GM18951 (cell line): ENCODE data around the gene PMFBP1.

Source experiments
- POLR2A ChIP-seq: IDR thresholded peaks from 4 replicates; pipeline ENCODE4 v1.6.1; 2011; ENCODE audit warnings: mild to moderate bottlenecking; ENCODE audit not compliant: insufficient read length, insufficient read depth; ENCODE audit errors: extremely low read depth
- in situ Hi-C: fragments of 300-500 bp; cut with MboI; formaldehyde crosslinking; loops from one replicate; pipeline ENCODE4 v1.12.0; 2022; ENCODE audit warnings: low sequenced_read_pairs, mixed read lengths, inconsistent platforms; ENCODE audit not compliant: unreplicated experiment

The PMFBP1 gene

GRCh38 chr16:72120026-72120425 lies 51.9 kb downstream of the PMFBP1 start:
- in situ Hi-C loops, result no loop called here
- no peak for TF ChIP-seq POLR2A

GRCh38 chr16:72113616-72113945 lies 58.4 kb downstream of the PMFBP1 start:
- TF ChIP-seq POLR2A, result no peak
- in situ Hi-C loops, result no loop called here

GRCh38 chr16:72112906-72113615 lies 58.9 kb downstream of the PMFBP1 start:
- no peak for TF ChIP-seq POLR2A
- in situ Hi-C loops, result no loop called here

- TF ChIP-seq POLR2A, result no peak
- in situ Hi-C loops, result no loop called here
Measured at GRCh38 chr16:72112452-72112792, 59.5 kb downstream of the PMFBP1 start.

GRCh38 chr16:72111657-72112451 lies 60.1 kb downstream of the PMFBP1 start:
- TF ChIP-seq POLR2A, result no peak

GRCh38 chr16:72110662-72111615 lies 61.0 kb downstream of the PMFBP1 start:
- in situ Hi-C loops, result no loop called here
- TF ChIP-seq POLR2A, result no peak

More at GRCh38 chr16:72111657-72112451, 60.1 kb downstream of the PMFBP1 start:
- in situ Hi-C loops, result no loop called here

- in situ Hi-C loops, result no loop called here
- TF ChIP-seq POLR2A, result no peak
Measured at GRCh38 chr16:72109966-72110530, 61.9 kb downstream of the PMFBP1 start.

- TF ChIP-seq POLR2A, result no peak
- in situ Hi-C loops, result no loop called here
Measured at GRCh38 chr16:72109300-72109699, 62.7 kb downstream of the PMFBP1 start.

GRCh38 chr16:72108353-72109102 lies 63.4 kb downstream of the PMFBP1 start:
- in situ Hi-C loops, result no loop called here
- TF ChIP-seq POLR2A, result no peak

- in situ Hi-C loops, result no loop called here
Measured at GRCh38 chr16:72107371-72107770, 64.6 kb downstream of the PMFBP1 start.

GRCh38 chr16:72105978-72106377 lies 66.0 kb downstream of the PMFBP1 start:
- in situ Hi-C loops, result no loop called here
- no peak for TF ChIP-seq POLR2A

More at GRCh38 chr16:72107371-72107770, 64.6 kb downstream of the PMFBP1 start:
- TF ChIP-seq POLR2A, result no peak

GRCh38 chr16:72104905-72105304 lies 67.0 kb downstream of the PMFBP1 start:
- no peak for TF ChIP-seq POLR2A
- in situ Hi-C loops, result no loop called here

GRCh38 chr16:72101195-72101594 lies 70.8 kb downstream of the PMFBP1 start:
- in situ Hi-C loops, result no loop called here
- no peak for TF ChIP-seq POLR2A

- in situ Hi-C loops, result no loop called here
- TF ChIP-seq POLR2A, result no peak
Measured at GRCh38 chr16:72099377-72099818, 72.6 kb downstream of the PMFBP1 start.
